ENCODE data around the gene CELA1.

DNA sequence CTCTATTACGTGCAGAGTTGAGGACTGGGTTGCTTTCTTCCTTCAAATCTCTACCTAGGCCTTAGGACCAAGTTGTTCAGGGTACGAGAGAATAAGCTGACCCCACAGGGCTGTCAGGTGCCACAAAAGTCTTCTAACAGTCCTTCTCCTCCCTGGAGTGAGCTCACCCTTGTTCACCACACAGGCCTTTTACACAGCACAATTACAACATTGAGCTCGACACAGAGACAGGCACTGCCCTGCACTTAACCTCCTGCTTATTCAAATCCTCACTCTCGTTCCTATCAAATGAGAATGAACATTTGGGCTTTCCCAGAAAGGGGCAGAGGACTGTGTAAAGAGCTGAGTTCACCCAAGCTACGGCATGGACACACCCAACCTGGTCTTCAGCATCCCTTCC is 42.4 kb upstream of the CELA1 start:
- no peak for TF ChIP-seq TARDBP (IDR thresholded peaks at IDR 0.05)
- TF ChIP-seq NFRKB (IDR thresholded peaks at IDR 0.05): no peak

Measured in HEK293T (cell line).